BJ (cell line): ENCODE results near the gene PHC2. TPM values are rescaled to one million over a fixed set of nuclear protein-coding genes. Genes with fewer than 3 reads are reported as not detected.

Source experiments
- CTCF ChIA-PET: fragments of 350-600 bp; formaldehyde crosslinking; extraction: SDS; loops from one replicate; lab custom pipeline; 2021; ENCODE audit warnings: antibody characterized with exemption, inconsistent platforms; lab: Yijun Ruan, JAX
- POLR2A ChIA-PET: fragments of 300-600 bp; sonication (Branson Sonifier 250); formaldehyde crosslinking; extraction: SDS; loops from one replicate; lab custom pipeline; 2021; ENCODE audit warnings: antibody characterized with exemption; lab: Charles Lee
- DNase-seq: peaks from one replicate; pipeline ENCODE4 v3.0.0-alpha.2; 2011; ENCODE audit warnings: low read depth
- H3K27me3 ChIP-seq: 2 replicates; pipeline ENCODE4 v1.6.0; 2011; ENCODE audit warnings: low read length; ENCODE audit not compliant: control insufficient read depth, insufficient read depth
- H3K36me3 ChIP-seq: 2 replicates; pipeline ENCODE4 v1.5.1; 2011; ENCODE audit warnings: low read length; ENCODE audit not compliant: control insufficient read depth, insufficient read depth
- H3K4me3 ChIP-seq: 2 replicates; pipeline ENCODE4 v1.5.1; 2011; ENCODE audit warnings: low read depth, mild to moderate bottlenecking, control low read depth, low read length
- CTCF ChIP-seq: IDR thresholded peaks from 2 replicates; pipeline ENCODE4 v1.5.1; 2011; ENCODE audit warnings: low read depth, mild to moderate bottlenecking, control low read depth, inconsistent platforms, low read length, moderate library complexity; ENCODE audit not compliant: insufficient read depth
- polyA plus RNA-seq: library from polyadenylated mRNA; depleted of rRNA; stranded (reverse); fragments of >200 nt; gene quantifications from 2 replicates; pipeline ENCODE4 v1.2.3, GENCODE V29; 2011

The PHC2 gene
- polyA plus RNA-seq, 1 experiment: 62.0 TPM

GRCh38 chr1:33366762-33367484 is 64.0 kb downstream of the PHC2 start:
- TF ChIP-seq CTCF: no peak
- H3K36me3 ChIP-seq: peaks cover 9% of the 10 kb centered on the region
- DNase-seq: no peak
- ChIA-PET POLR2A (no interaction called here), CTCF (interaction anchor here (0.7 to 19.9 kb wide), 14 partner anchors 8 to 147 kb away, joined by 3 to 203 read pairs (median 4); partner anchors contain the start of gene ZSCAN20)
- H3K4me3 ChIP-seq: no peak overlapping the region
- no peaks in the 10 kb centered on the region for H3K27me3 ChIP-seq

GRCh38 chr1:33365560-33365997 is 65.3 kb downstream of the PHC2 start:
- CTCF ChIA-PET: interaction anchor here (1.0 to 19.9 kb wide), 7 partner anchors 28 to 238 kb away, joined by 3 to 203 read pairs (median 4); partner anchors contain the start of gene ZSCAN20
- Histone ChIP-seq H3K27me3 (no peaks in the 10 kb centered on the region), H3K4me3 (no peak overlapping the region), H3K36me3 (peaks cover 6% of the 10 kb centered on the region)
- POLR2A ChIA-PET: no interaction called here
- TF ChIP-seq CTCF: no peak
- DNase-seq: no peak

- no peaks in the 10 kb centered on the region for H3K27me3 ChIP-seq
- H3K4me3 ChIP-seq: no peak overlapping the region
- no peak for TF ChIP-seq CTCF
- H3K36me3 ChIP-seq: peaks cover 6% of the 10 kb centered on the region
- no peak for DNase-seq
- ChIA-PET POLR2A (no interaction called here), CTCF (interaction anchor here (0.8 to 19.9 kb wide), 8 partner anchors 26 to 237 kb away, joined by 3 to 203 read pairs (median 4); partner anchors contain the start of gene ZSCAN20)
Observed at GRCh38 chr1:33364565-33364918, 66.4 kb downstream of the PHC2 start.

- POLR2A ChIA-PET: interaction anchor here (0.6 kb wide), 2 partner anchors 15 to 25 kb away, joined by 3 to 4 read pairs; no protein-coding TSS in a partner anchor
- CTCF ChIA-PET: interaction anchor here (1.2 to 19.9 kb wide), 4 partner anchors 46 to 144 kb away, joined by 3 to 203 read pairs (median 4); no protein-coding TSS in a partner anchor
Observed at GRCh38 chr1:33363470-33363861, 67.4 kb downstream of the PHC2 start.

More at GRCh38 chr1:33363470-33363861, 67.4 kb downstream of the PHC2 start:
- peaks cover 3% of the 10 kb centered on the region for H3K36me3 ChIP-seq
- no peak for DNase-seq
- TF ChIP-seq CTCF: no peak
- H3K4me3 ChIP-seq: no peak overlapping the region
- no peaks in the 10 kb centered on the region for H3K27me3 ChIP-seq
